Fibroblast of lung (primary cell): ENCODE data around the gene MBD5. TPM values are rescaled to one million over a fixed set of nuclear protein-coding genes. Genes with fewer than 3 reads are reported as not detected.

Experiments
- DNase-seq, 2 donors: peaks; one replicate each; pipeline versions ENCODE4 v3.0.0 to v3.0.0-alpha.2; 2010; ENCODE audit warnings: low read depth in 2 of 2
- H2AFZ ChIP-seq: 2 replicates; pipeline ENCODE4 v1.5.1; 2012; ENCODE audit warnings: low read length, control low read depth, inconsistent platforms
- H3K27ac ChIP-seq: 2 replicates; pipeline ENCODE4 v1.5.1; 2011; ENCODE audit warnings: low read length, control low read depth; ENCODE audit not compliant: insufficient read depth
- H3K27me3 ChIP-seq: 2 replicates; pipeline ENCODE4 v1.5.1; 2011; ENCODE audit warnings: mild to moderate bottlenecking, low read length; ENCODE audit not compliant: control insufficient read depth, insufficient read depth
- H3K36me3 ChIP-seq: 2 replicates; pipeline ENCODE4 v1.5.1; 2011; ENCODE audit warnings: low read length; ENCODE audit not compliant: control insufficient read depth, insufficient read depth
- H3K4me1 ChIP-seq: 2 replicates; pipeline ENCODE4 v1.5.1; 2011; ENCODE audit warnings: low read length; ENCODE audit not compliant: control insufficient read depth, insufficient read depth; ENCODE audit errors: extremely low read depth
- H3K4me2 ChIP-seq: 2 replicates; pipeline ENCODE4 v1.5.1; 2011; ENCODE audit warnings: low read length, control low read depth; ENCODE audit not compliant: insufficient read depth; ENCODE audit errors: extremely low read depth
- H3K4me3 ChIP-seq, 4 experiments: fragments of 200-600 bp in 1 of 4; sonication (generic) in 1 of 4; replicated peaks in 1 of 4; 2 replicates each; pipeline ENCODE4 v1.5.1; 2011 to 2016; ENCODE audit warnings: low read length in 4 of 4, low read depth in 3 of 4, mild to moderate bottlenecking in 3 of 4, control low read depth in 2 of 4, inconsistent platforms in 1 of 4, mixed read lengths in 1 of 4; ENCODE audit not compliant: insufficient read depth in 1 of 4; ENCODE audit errors: control extremely low read depth in 1 of 4
- H3K79me2 ChIP-seq: 2 replicates; pipeline ENCODE4 v1.5.1; 2012; ENCODE audit warnings: mild to moderate bottlenecking, low read length, inconsistent platforms; ENCODE audit not compliant: control insufficient read depth, insufficient read depth
- H3K9ac ChIP-seq: 2 replicates; pipeline ENCODE4 v1.5.1; 2011; ENCODE audit warnings: mild to moderate bottlenecking, low read length, control low read depth; ENCODE audit not compliant: insufficient read depth
- H3K9me3 ChIP-seq: 2 replicates; pipeline ENCODE4 v1.5.1; 2012; ENCODE audit warnings: low read depth, low read length; ENCODE audit not compliant: control insufficient read depth, insufficient read depth
- H4K20me1 ChIP-seq: 2 replicates; pipeline ENCODE4 v1.5.1; 2011; ENCODE audit warnings: low read length; ENCODE audit not compliant: control insufficient read depth, insufficient read depth; ENCODE audit errors: extremely low read depth
- EZH2 ChIP-seq: IDR thresholded peaks from 2 replicates; pipeline ENCODE4 v1.5.1; 2012; ENCODE audit warnings: low read length, control low read depth, mild to moderate bottlenecking; ENCODE audit errors: missing control alignments
- polyA plus RNA-seq, 2 donors: library from polyadenylated mRNA; depleted of rRNA in 1 of 2; stranded (reverse) in 1 of 2; unstranded in 1 of 2; fragments of >200 nt; gene quantifications; 2 replicates each; pipeline ENCODE4 v1.2.1, GENCODE V29; 2011 to 2012; ENCODE audit warnings: missing spikeins in 1 of 2
- total RNA-seq: library from RNA; depleted of rRNA; stranded (reverse); fragments of >200 nt; gene quantifications from 2 replicates; pipeline ENCODE4 v1.2.1, GENCODE V29; 2014
- TF ChIP-seq, protein P1 (sequence below), 2 donors: IDR thresholded peaks in 1 of 2; conservative IDR thresholded peaks in 1 of 2; 1 replicate in 1 of 2; 2 replicates in 1 of 2; pipeline ENCODE4 v1.5.1; 2011 to 2012; ENCODE audit warnings: low read length in 2 of 2, control low read depth in 1 of 2, inconsistent platforms in 1 of 2, low read depth in 1 of 2, mild to moderate bottlenecking in 1 of 2

Gene MBD5
- total and polyA plus RNA-seq, 2 donors (not counting 1 experiment from before 2014, with no cell fraction given) = 26.1 to 32.4 TPM

DNA sequence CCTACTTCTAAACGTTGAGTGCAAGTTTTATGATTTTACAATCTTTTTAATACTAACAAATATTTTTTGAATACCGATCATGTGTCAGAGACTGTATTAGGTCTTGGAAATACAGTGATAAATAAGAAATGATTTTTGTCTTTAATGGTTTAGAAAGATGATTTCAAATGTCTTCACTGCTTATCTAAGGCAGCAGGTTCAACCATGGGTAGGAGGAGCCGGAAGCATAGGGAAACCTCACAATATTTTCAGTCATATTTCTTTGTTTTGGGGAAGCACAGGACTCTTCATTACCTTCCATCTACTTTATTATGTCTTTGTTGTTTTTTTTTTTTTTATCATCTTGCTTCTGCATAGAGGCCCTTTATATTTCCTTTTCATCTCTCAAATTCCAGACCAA, 458.5 kb downstream of the MBD5 start:
- Histone ChIP-seq H2AFZ (no peak overlapping the region), H3K4me1 (no peaks in the 10 kb centered on the region), H3K36me3 (no peaks in the 10 kb centered on the region), H3K27me3 (no peaks in the 10 kb centered on the region), H3K9ac (no peak overlapping the region), H3K4me2 (no peak overlapping the region), H3K4me3 (no peak overlapping the region), H4K20me1 (no peaks in the 10 kb centered on the region), H3K9me3 (no peaks in the 10 kb centered on the region), H3K79me2 (no peaks in the 10 kb centered on the region), H3K27ac (no peak overlapping the region)
- DNase-seq = no peak
- TF ChIP-seq EZH2 = no peak
- TF ChIP-seq, protein P1, sequence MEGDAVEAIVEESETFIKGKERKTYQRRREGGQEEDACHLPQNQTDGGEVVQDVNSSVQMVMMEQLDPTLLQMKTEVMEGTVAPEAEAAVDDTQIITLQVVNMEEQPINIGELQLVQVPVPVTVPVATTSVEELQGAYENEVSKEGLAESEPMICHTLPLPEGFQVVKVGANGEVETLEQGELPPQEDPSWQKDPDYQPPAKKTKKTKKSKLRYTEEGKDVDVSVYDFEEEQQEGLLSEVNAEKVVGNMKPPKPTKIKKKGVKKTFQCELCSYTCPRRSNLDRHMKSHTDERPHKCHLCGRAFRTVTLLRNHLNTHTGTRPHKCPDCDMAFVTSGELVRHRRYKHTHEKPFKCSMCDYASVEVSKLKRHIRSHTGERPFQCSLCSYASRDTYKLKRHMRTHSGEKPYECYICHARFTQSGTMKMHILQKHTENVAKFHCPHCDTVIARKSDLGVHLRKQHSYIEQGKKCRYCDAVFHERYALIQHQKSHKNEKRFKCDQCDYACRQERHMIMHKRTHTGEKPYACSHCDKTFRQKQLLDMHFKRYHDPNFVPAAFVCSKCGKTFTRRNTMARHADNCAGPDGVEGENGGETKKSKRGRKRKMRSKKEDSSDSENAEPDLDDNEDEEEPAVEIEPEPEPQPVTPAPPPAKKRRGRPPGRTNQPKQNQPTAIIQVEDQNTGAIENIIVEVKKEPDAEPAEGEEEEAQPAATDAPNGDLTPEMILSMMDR (conservative IDR thresholded peaks at IDR 0.05 in 1 of 2, IDR thresholded peaks at IDR 0.05 in 1 of 2; ENCODE audit: low read depth in 1 of 2, low read length in 2 of 2) = no peak

DNA sequence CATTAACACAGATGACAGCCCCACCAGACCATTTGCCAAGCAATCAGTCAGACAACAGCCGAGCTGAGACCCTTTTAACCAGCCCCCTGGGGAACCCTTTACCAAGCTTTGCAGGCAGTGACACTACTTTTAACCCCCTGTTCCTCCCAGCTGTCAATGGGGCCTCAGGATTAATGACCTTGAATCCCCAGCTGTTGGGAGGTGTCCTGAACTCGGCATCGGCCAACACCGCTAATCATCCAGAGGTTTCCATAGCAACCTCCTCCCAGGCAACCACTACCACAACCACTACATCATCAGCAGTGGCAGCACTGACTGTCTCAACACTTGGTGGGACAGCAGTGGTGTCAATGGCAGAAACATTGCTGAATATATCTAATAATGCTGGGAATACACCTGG, 462.8 kb downstream of the MBD5 start:
- Histone ChIP-seq H3K4me3 (no peak overlapping the region), H3K9ac (no peak overlapping the region), H2AFZ (no peak overlapping the region), H3K9me3 (no peaks in the 10 kb centered on the region), H4K20me1 (no peaks in the 10 kb centered on the region), H3K27me3 (no peaks in the 10 kb centered on the region), H3K27ac (no peak overlapping the region), H3K4me1 (no peaks in the 10 kb centered on the region), H3K79me2 (no peaks in the 10 kb centered on the region), H3K4me2 (no peak overlapping the region), H3K36me3 (no peaks in the 10 kb centered on the region)
- no peak for TF ChIP-seq EZH2
- TF ChIP-seq, protein P1 (conservative IDR thresholded peaks at IDR 0.05 in 1 of 2, IDR thresholded peaks at IDR 0.05 in 1 of 2; ENCODE audit: low read depth in 1 of 2, low read length in 2 of 2) = no peak
- peak; percentile 15 to 28 for DNase-seq

DNA sequence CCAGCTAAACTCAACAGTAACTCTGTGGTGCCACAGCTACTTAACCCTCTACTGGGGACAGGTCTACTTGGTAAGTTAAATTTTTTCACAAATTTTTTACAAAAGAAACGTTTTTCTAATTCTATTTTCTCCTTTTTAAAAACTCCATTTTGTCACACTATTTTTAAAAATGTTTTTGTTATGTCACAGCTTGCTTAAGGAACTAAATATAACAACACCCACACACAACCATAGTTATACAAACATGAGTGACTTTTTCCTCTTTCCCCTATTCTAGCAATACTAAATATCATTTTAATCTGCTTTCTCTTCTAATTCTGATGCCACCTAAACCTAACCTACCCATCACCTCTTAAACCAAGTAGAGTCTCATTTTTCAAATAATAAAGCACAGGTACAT, 463.2 kb downstream of the MBD5 start:
- Histone ChIP-seq H3K9ac (no peak overlapping the region), H3K36me3 (no peaks in the 10 kb centered on the region), H3K27me3 (no peaks in the 10 kb centered on the region), H3K4me2 (no peak overlapping the region), H4K20me1 (no peaks in the 10 kb centered on the region), H3K4me1 (no peaks in the 10 kb centered on the region), H3K9me3 (no peaks in the 10 kb centered on the region), H2AFZ (no peak overlapping the region), H3K27ac (no peak overlapping the region), H3K4me3 (no peak overlapping the region), H3K79me2 (no peaks in the 10 kb centered on the region)
- no peak for DNase-seq
- no peak for TF ChIP-seq EZH2
- TF ChIP-seq, protein P1 (conservative IDR thresholded peaks at IDR 0.05 in 1 of 2, IDR thresholded peaks at IDR 0.05 in 1 of 2; ENCODE audit: low read depth in 1 of 2, low read length in 2 of 2) = no peak
